HG02943 (cell line): ENCODE measurements around the gene FAM184B.

ENCODE experiments used
- ATAC-seq: cut with Tn5 transposase; IDR thresholded peaks from one replicate; pipeline ENCODE4 v1.9.1; 2021; ENCODE audit warnings: mild to moderate bottlenecking, low read depth, moderate library complexity; ENCODE audit not compliant: unreplicated experiment

FAM184B gene

DNA sequence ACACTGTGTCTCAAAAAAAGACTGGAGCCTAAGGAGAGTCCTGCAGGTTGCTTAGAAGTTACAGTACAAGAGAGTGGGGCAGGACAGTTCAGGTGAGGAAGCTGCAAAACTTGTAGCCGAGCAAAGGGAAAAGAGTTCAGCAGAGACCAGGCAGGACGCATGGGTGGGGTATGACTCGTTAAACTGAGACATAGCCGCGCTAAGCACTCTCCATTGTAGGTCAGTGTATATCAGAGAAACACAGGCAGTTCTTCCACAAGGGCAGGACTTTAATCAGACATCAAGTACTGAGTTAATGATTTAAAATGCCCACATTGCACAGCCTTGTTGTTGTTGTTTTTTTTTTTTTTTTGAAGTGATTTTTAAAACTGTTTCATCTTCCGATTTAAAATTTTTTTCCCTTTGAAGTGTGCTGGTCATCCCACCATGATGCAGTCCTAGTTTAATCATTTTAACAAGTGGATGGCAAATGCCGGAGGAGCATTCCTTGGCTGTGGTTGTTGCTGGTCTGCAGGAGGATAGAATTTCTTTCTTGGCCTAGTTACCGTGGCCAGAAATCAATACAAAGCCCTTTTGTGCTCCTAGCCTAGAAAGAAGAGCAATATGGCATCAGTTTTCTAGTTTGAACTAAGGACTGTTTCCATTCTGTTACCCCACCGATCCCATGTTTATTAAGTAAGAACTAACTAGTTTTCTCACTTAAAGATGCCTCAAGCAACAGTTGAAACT lies 194.2 kb downstream of the FAM184B start:
- ATAC-seq: no peak

DNA sequence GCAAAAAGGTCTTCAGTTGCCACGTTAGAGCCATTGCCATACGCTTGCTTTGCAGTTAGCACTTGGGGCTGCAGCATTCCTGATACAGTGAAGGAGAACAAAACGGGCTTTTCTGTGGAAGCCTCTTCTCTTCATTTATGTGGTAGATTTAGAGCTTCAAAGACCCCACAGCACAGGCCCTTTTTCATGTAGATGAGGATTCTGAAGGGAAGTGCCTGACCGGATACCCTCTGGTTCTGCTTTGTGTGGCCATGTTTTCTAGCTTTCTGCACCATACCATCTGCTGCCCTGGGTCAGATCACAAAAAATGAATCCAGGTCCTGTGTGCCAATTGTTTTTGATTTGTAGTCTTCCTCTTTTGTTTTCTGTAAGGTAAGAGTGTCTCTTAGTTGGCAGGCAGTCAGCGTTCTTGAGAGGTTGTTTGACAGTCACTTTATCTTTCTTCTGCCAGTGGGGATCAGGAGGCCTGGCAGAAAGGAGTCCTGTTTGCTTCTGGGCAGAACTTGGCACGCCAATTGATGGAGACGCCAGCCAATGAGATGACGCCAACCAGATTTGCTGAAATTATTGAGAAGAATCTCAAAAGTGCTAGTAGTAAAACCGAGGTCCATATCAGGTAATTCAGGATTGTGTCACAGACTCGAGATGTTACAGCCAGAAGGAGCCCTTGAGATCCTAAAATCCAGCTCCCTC lies 196.8 kb downstream of the FAM184B start:
- no peak for ATAC-seq

DNA sequence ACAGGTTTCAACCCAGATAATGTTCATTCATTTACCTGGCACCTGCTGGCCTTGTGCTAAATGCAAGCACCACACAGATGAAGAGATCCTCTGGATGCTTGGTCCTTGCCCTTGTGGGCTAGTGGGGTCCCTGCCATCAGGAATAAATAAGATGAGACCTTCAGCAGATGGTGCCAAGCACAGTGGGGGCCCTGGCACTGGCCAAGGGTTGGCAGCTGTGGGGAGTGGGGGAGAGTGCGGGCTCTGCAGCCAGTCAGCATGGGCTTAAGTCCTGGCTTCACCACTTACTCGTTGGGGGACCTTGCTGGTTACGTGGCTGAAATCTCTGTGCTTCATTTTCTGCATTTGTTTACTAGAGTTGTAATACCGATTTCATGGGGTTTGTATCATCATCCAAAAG lies 197.5 kb downstream of the FAM184B start:
- no peak for ATAC-seq

DNA sequence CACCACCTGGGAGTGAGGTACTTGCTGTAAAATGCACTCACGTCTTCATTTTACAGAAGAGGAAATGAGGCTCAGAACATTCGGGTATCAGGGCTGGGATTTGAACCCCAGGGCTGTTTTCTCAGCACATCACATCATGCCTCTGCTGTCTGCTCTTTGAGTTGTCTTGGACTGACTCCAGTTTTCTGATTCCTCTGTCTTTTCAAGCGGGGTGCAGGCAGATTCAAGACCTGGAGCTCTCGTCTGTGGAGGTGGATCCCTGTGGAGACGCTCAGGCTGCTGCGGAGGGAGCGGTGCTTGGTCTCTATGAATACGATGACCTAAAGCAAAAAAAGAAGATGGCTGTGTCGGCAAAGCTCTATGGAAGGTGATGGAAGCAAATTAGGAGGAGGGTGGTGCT lies 198.1 kb downstream of the FAM184B start:
- no peak for ATAC-seq

DNA sequence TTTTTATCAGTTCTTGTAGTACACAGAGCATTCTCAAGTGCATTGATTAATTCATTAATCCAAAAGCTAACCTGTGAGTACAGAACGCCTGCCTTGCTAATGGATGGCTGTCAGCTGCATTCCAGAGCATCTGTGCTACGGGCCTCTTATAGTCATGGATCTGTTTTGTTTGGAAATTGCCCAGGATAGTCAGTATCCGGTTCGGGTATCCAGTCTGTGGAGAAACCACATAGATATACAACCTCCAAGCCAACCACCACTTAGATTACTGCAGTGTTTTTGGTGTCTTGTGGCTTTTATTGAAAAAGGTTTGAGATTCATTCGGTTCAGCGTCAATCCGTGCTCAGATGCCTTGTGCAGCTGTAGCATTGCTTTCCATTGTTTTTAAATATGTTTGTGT lies 200.5 kb downstream of the FAM184B start:
- no peak for ATAC-seq
